ENCODE data around the gene ENO1.
"Not testable (repeated sequence)": the region's sequence is repeated elsewhere in the genome, so short reads cannot be mapped to it uniquely, and the experiment has no call there.

The ENO1 gene

GRCh38 chr1:8845104-8846097 lies 33.1 kb downstream of the ENO1 start:
- DNase-seq (ENCODE audit: low read depth, low spot score) = no peak

DNA sequence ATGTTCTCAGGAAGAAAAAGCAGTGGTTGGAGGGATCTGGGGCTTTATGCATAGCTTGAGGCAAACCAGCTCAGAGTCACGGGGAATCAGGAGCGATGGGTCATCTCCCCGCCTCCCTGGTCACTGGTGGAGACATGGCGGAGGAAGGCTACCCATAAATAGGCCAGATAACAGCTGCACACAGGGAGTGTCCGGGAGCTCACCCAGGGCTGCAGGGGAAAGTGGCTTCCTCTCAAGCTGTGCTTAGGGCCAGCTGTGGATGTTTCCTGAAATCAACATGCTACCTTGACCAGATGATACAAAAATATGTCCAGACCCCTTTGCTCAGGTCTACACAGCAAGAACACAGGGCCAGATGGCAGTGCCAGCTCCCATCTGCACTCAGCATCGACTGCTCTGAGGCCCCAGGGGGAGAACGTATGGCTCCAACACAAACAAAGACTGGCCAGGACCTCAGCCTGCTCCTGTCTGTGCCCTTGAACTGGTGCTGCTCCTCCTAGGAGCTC lies 33.9 kb downstream of the ENO1 start:
- no peak for DNase-seq (ENCODE audit: low read depth, low spot score)

- DNase-seq (ENCODE audit: low read depth, low spot score) = no peak
Observed at GRCh38 chr1:8841395-8841794, 37.1 kb downstream of the ENO1 start.

DNA sequence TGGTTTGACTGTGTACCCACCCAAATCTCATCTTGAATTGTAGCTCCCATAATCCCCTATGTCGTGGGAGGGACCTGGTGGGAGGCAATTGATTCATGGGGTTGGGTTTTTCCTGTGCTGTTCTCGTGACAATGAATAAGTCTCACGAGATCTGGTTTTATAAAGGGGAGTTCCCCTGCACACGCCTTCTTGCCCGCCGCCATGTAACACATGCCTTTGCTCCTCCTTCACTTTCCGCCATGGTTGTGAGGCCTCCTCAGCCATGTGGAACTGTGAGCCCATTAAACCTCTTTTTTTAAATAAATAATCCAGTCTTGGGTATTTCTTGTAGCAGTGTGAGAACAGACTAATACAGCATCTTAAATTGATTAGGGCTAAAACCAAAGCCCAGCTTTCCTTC lies 38.5 kb downstream of the ENO1 start:
- no peak for DNase-seq (ENCODE audit: low read depth, low spot score)

- no peak for DNase-seq (ENCODE audit: low read depth, low spot score)
Observed at GRCh38 chr1:8835941-8836643, 42.4 kb downstream of the ENO1 start.

DNA sequence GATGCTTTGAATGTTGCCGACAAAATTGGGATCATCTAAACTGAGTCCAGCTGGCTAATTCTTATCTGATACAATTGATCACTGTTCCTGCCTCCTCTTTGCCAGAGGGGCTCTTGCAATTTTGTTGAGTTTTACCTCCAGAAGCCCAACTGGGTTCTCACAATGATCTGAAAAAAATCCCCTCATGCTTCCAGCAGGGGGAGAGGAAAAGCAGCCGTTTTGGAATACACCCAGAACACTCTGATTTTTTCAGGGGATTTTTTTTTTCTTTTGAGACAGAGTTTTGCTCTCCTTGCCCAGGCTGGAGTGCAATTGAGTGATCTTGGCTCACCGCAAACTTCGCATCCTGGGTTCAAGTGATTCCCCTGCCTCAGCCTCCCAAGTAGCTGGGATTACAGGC lies 47.1 kb downstream of the ENO1 start:
- DNase-seq (ENCODE audit: low read depth, low spot score) = no peak

- DNase-seq (ENCODE audit: low read depth, low spot score) = not testable (repeated sequence)
Observed at GRCh38 chr1:8830732-8831131, 47.8 kb downstream of the ENO1 start.

- DNase-seq (ENCODE audit: low read depth, low spot score) = no peak
Observed at GRCh38 chr1:8825985-8826481, 52.5 kb downstream of the ENO1 start.

DNA sequence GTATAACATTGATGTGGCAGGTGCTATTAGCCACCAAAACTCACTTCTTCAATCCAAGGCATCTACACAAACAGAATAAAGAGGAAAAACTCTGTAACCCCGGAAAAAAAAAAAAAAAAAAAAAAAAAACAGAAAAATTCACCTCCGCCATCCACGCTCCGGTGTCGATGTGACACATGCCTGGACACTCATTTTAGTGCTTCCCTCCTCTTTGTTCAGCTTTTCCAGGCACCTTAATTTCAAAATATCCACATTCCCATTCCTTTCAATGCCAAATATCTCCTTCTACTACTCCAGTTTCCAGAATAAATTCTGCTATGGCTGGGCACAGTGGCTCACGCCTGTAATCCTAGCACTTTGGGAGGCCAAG lies 55.2 kb downstream of the ENO1 start:
- no peak for DNase-seq (ENCODE audit: low read depth, low spot score)

- DNase-seq (ENCODE audit: low read depth, low spot score) = no peak
Observed at GRCh38 chr1:8822373-8823294, 55.9 kb downstream of the ENO1 start.

GRCh38 chr1:8821084-8821483 lies 57.4 kb downstream of the ENO1 start:
- no peak for DNase-seq (ENCODE audit: low read depth, low spot score)

GRCh38 chr1:8818789-8819188 lies 59.7 kb downstream of the ENO1 start:
- DNase-seq (ENCODE audit: low read depth, low spot score) = not testable (repeated sequence)

DNA sequence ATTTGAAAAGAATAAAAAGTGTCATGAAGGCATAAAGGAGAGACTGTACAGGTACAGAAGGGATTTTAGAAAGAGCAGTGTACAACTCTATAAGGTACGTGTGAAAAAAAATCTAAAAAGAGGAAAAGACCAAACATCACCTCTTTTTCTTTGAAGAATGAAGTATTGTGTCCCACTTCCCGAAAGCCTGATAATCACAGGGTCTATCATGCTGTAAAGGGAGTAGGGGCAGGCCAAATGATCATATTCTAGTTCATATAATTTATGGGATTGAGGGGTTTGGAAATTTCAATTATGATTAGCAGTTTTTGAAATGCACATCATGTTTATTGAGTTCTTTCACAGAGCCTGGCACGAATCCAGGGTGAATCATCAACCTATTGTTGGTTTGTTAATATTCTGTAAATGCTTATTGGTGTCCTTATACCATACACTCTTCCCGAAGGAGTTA lies 60.1 kb downstream of the ENO1 start:
- DNase-seq (ENCODE audit: low read depth, low spot score) = no peak

- DNase-seq (ENCODE audit: low read depth, low spot score) = peak; percentile 92
Observed at GRCh38 chr1:8817412-8818324, 60.8 kb downstream of the ENO1 start, which contains the start of gene RERE. TSS of gene RERE (minus strand) at chr1:8817640.

DNA sequence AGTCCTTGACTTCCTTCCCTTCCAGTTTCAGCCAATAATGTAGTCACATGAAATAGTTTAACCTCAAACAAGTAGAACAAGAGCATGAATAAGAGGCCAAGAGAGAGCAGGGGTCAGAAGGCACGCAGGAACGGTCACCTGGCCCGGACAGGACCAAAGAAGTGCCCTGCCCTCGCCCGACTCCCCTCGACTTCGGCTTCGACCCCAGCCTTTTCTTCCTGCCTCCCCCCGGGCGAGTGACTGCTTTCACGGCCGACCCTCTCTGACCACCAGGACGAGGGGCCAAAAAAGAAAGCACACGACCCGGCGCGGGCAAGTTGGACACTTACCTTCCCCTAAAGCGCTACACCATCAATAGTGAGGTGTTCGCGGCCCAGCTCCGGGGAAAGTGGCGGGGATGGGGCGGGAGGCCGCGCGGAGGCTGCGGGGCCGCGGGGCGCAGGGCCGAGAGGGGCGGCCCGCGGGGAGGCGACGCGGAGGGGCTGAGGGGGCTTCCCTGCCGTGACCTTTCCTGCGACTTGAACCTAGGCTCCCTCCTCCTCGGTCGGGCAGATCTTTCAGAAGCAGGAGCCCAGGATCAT lies 61.6 kb downstream of the ENO1 start:
- no peak for DNase-seq (ENCODE audit: low read depth, low spot score)

DNA sequence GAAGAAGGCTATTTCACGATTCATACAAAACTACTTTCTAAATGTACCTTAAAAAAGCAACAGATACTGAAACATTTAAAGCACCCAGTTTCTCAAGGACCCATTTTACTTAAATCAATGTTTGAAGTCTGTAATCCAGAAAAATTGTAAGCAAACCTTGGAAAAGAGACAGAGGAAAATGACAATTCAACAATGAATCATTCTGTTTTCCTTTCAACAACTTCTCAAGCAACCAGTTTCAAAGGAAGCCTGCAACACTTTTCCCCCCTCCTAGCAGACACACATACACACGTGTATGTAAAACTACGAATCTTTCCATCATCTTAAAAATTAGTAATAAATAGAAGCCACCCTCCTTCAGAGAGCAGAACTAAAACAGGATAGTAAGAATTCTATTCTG lies 62.2 kb downstream of the ENO1 start:
- no peak for DNase-seq (ENCODE audit: low read depth, low spot score)

DNA sequence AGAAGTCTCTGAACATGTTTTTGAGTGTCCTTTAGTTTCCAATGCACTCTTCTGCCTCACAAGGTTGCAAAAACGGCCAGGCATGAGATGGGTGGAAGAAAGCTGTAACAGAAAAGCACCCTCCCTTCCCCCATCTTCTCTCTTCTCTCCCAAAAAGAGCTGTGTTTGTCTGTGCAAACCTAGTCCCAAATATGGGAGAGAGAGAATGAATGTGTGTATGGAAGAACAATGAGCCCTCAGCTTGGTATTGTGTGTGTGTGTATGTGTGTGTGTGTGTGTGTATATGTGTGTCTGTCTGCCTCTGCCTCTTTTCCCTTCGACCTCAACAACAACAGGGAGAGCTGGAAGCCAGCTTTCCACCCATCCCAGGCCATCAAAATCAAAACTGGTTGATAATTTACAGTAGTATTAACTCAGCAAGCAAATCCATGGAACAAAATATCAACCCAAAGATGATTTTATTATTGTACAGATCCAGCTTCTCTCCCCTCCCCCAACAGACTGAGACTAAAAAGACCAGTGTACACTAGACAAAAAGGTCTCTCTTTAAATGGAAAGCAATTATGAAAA lies 62.8 kb downstream of the ENO1 start:
- no peak for DNase-seq (ENCODE audit: low read depth, low spot score)

DNA sequence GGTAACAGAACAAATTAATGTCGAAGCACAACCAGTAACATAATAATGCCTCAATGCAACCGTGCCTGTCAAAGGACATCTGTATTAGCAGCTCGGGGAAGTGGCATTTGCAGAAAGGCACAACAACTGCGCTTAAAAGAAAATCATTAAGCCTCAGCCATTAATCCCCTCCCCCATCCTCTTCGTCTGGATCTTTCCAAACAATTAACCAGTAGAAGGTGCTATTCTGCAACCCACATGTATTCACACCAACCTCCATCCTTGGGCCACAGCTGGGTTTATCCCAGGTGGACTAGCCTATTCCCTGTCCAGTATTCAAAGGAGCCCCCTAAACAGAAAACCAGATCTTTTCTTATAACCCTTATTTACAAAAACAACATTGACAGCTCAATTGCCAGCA lies 63.6 kb downstream of the ENO1 start:
- no peak for DNase-seq (ENCODE audit: low read depth, low spot score)

- no peak for DNase-seq (ENCODE audit: low read depth, low spot score)
Observed at GRCh38 chr1:8813991-8814390, 64.5 kb downstream of the ENO1 start.

Measured in activated CD4-positive, CD25-positive, alpha-beta regulatory T cell treated with anti-CD3 and anti-CD28 coated beads, Interleukin-2, amount 50 U/mL, for 16 hours (primary cell).